ENCODE measurements around the gene CPNE6. TPM values are rescaled to one million over a fixed set of nuclear protein-coding genes. Genes with fewer than 3 reads are reported as not detected.

The CPNE6 gene
- total and polyA plus RNA-seq, 8 donors, result 0.12 TPM; not detected in 7

GRCh38 chr14:24108336-24108874 lies 37.0 kb downstream of the CPNE6 start:
- Histone ChIP-seq H3K4me3 (no peak overlapping the region), H3K27me3 (no peaks in the 10 kb centered on the region), H3K36me3 (peaks cover 0 to 8% of the 10 kb centered on the region in 2 donors), H3K4me1 (peaks cover 0 to 19% of the 10 kb centered on the region in 2 donors), H3K9me3 (no peaks in the 10 kb centered on the region), H3K27ac (peak overlapping the region; percentile 55 to 56)
- TF ChIP-seq, protein P1, sequence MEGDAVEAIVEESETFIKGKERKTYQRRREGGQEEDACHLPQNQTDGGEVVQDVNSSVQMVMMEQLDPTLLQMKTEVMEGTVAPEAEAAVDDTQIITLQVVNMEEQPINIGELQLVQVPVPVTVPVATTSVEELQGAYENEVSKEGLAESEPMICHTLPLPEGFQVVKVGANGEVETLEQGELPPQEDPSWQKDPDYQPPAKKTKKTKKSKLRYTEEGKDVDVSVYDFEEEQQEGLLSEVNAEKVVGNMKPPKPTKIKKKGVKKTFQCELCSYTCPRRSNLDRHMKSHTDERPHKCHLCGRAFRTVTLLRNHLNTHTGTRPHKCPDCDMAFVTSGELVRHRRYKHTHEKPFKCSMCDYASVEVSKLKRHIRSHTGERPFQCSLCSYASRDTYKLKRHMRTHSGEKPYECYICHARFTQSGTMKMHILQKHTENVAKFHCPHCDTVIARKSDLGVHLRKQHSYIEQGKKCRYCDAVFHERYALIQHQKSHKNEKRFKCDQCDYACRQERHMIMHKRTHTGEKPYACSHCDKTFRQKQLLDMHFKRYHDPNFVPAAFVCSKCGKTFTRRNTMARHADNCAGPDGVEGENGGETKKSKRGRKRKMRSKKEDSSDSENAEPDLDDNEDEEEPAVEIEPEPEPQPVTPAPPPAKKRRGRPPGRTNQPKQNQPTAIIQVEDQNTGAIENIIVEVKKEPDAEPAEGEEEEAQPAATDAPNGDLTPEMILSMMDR (IDR thresholded peaks at IDR 0.05), result no peak
- DNase-seq, result no peak
- intact Hi-C loops (cut with DNase I), result no loop called here
- ATAC-seq, result no peak

DNA sequence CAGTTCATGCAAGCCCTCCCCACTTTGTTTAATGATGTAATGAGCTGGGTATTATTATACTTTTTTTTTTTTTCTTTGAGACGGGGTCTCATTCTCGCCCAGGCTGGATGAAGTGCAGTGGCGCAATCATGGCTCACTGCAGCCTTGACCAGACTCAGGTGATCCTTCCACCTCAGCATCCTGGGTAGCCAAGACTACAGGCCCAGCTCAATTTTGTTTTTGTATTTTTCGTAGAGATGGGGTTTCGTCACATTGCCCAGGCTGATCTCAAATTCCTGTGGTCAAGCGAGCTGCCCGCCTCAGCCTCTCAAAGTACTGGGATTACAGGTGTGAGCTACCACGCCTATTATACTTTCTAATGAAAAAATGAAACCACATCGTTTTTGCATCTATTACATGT lies 38.7 kb downstream of the CPNE6 start:
- Histone ChIP-seq H3K4me3 (no peak overlapping the region), H3K27ac (peak overlapping the region in 1 of 2 donors; percentile 19), H3K4me1 (peaks cover 0 to 22% of the 10 kb centered on the region in 2 donors), H3K9me3 (no peaks in the 10 kb centered on the region), H3K27me3 (no peaks in the 10 kb centered on the region), H3K36me3 (no peaks in the 10 kb centered on the region)
- TF ChIP-seq, protein P1 (IDR thresholded peaks at IDR 0.05), result no peak
- no peak for ATAC-seq
- intact Hi-C loops (cut with DNase I), result no loop called here
- peak in 1 of 4 donors; percentile 19 for DNase-seq

GRCh38 chr14:24110523-24110922 lies 39.2 kb downstream of the CPNE6 start:
- no peak for DNase-seq
- H3K36me3 ChIP-seq, result no peaks in the 10 kb centered on the region
- no peak overlapping the region for H3K27ac ChIP-seq
- TF ChIP-seq, protein P1 (IDR thresholded peaks at IDR 0.05), result no peak
- H3K27me3 ChIP-seq, result no peaks in the 10 kb centered on the region
- H3K4me1 ChIP-seq, result peaks cover 2 to 24% of the 10 kb centered on the region in 2 donors
- no peak overlapping the region for H3K4me3 ChIP-seq
- H3K9me3 ChIP-seq, result no peaks in the 10 kb centered on the region
- no peak for ATAC-seq
- intact Hi-C loops (cut with DNase I), result no loop called here

- peak overlapping the region; percentile 60 to 88 for H3K4me3 ChIP-seq
These were observed 42.0 kb downstream of the CPNE6 start for GRCh38 chr14:24113379-24113800.

DNA sequence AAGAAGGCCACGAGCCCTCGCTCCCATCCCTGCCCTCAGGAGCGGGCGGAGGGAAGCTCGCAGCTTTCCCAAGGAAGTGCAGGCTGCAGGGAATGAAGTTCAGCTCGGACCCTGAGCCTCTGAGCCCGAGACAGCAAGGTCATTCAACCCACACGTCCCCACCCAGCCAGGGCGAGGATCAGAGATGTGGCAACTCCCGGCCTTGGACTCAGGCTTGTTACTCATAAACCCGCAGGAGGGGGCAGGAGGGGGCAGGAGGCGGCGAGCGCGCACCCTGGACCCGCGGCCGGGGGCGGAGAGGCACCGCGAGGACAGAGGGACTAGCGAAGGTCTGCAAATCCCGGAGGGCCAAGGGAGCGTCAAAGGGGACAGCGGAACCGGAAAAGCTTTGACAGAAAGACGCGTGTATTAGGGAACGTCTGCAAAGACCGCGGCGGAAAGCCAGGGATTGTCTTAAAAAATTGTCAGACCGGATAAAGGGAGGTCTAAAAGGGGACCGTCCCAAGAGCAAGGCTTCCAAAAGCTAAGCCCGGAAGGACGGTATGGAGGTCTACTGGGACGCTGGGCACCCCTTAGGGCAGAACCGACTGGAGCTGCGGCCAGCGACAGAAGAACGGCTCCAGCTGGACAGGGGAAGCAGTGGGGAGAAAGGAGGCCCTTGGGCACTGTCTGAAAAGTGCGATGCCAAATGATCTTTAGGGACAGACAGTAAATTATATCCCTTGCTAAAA lies 42.6 kb downstream of the CPNE6 start:
- ATAC-seq, result peak; percentile 42
- intact Hi-C loops (cut with DNase I), result no loop called here
- H3K9me3 ChIP-seq, result no peaks in the 10 kb centered on the region

More at GRCh38 chr14:24113379-24113800, 42.0 kb downstream of the CPNE6 start:
- TF ChIP-seq, protein P1 (IDR thresholded peaks at IDR 0.05), result no peak
- peaks cover 6 to 40% of the 10 kb centered on the region in 2 donors for H3K4me1 ChIP-seq
- peak overlapping the region; percentile 99 to 100 for H3K27ac ChIP-seq
- no peak for DNase-seq
- intact Hi-C loops (cut with DNase I), result no loop called here
- H3K27me3 ChIP-seq, result no peaks in the 10 kb centered on the region
- H3K9me3 ChIP-seq, result no peaks in the 10 kb centered on the region
- peak; percentile 0 for ATAC-seq
- H3K36me3 ChIP-seq, result peaks cover 0 to 16% of the 10 kb centered on the region in 2 donors

More for the DNA sequence above, 42.6 kb downstream of the CPNE6 start:
- H3K27me3 ChIP-seq, result no peaks in the 10 kb centered on the region
- peak overlapping the region; percentile 60 to 88 for H3K4me3 ChIP-seq
- peaks cover 6 to 35% of the 10 kb centered on the region in 2 donors for H3K4me1 ChIP-seq
- TF ChIP-seq, protein P1 (IDR thresholded peaks at IDR 0.05), result no peak
- DNase-seq, result peak in 3 of 4 donors; percentile 89 to 94 (median 90)
- peak overlapping the region; percentile 99 to 100 for H3K27ac ChIP-seq
- peaks cover 0 to 21% of the 10 kb centered on the region in 2 donors for H3K36me3 ChIP-seq
